Measurements from ENCODE around the gene COL11A1. TPM values are rescaled to one million over a fixed set of nuclear protein-coding genes. Genes with fewer than 3 reads are reported as not detected.

Gene COL11A1
- total RNA-seq, 1 donor from 2014 or later = 810 TPM

DNA sequence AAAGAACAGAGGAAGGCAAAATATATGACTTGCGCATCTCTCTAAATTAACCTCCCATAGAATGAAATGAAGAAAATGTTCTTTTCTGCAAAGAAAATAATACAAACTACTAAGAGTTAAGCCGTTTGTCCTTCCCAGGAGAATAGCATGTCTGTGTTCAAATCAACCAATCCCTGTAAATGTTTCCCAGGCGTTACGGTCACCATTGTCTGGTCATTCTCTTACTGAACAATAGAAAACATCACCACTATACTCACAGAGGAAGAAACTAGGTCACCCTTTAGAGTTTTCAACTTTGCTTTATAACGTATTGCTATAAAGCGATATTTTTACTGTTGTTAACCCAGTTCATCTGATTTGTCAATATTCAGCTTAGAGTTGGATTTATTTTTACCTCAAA, 34.1 kb downstream of the COL11A1 start:
- H3K27ac Mint-ChIP-seq (ENCODE audit: unreplicated experiment) = peak overlapping the region; percentile 10
- H3K9me3 Mint-ChIP-seq (ENCODE audit: unreplicated experiment) = no peaks in the 10 kb centered on the region
- no peaks in the 10 kb centered on the region for H3K79me2 ChIP-seq (ENCODE audit: insufficient read depth, low read length)
- H3K4me1 Mint-ChIP-seq (ENCODE audit: low read depth, unreplicated experiment) = peaks cover 35% of the 10 kb centered on the region
- H3K4me1 ChIP-seq (ENCODE audit: insufficient read depth, low read length) = no peaks in the 10 kb centered on the region
- DNase-seq (ENCODE audit: low read depth) (no peak), FAIRE-seq (no peak)
- H3K9ac ChIP-seq (ENCODE audit: low read length) = no peak overlapping the region
- H3K9me3 ChIP-seq (ENCODE audit: insufficient read depth, low read depth, low read length) = no peaks in the 10 kb centered on the region
- H3K4me3 ChIP-seq (ENCODE audit: insufficient read depth, low read depth, low read length) = no peak overlapping the region
- TF ChIP-seq EZH2 (IDR thresholded peaks at IDR 0.05; ENCODE audit: insufficient read depth, low read length) = no peak
- TF ChIP-seq, protein P1, sequence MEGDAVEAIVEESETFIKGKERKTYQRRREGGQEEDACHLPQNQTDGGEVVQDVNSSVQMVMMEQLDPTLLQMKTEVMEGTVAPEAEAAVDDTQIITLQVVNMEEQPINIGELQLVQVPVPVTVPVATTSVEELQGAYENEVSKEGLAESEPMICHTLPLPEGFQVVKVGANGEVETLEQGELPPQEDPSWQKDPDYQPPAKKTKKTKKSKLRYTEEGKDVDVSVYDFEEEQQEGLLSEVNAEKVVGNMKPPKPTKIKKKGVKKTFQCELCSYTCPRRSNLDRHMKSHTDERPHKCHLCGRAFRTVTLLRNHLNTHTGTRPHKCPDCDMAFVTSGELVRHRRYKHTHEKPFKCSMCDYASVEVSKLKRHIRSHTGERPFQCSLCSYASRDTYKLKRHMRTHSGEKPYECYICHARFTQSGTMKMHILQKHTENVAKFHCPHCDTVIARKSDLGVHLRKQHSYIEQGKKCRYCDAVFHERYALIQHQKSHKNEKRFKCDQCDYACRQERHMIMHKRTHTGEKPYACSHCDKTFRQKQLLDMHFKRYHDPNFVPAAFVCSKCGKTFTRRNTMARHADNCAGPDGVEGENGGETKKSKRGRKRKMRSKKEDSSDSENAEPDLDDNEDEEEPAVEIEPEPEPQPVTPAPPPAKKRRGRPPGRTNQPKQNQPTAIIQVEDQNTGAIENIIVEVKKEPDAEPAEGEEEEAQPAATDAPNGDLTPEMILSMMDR (IDR thresholded peaks at IDR 0.05; ENCODE audit: insufficient read depth, low read depth, low read length) = no peak
- H3K36me3 ChIP-seq (ENCODE audit: insufficient read depth, low read length) = peaks cover 4% of the 10 kb centered on the region
- peak overlapping the region; percentile 27 for H3K4me3 Mint-ChIP-seq (ENCODE audit: unreplicated experiment)
- H3K36me3 Mint-ChIP-seq (ENCODE audit: low read depth, unreplicated experiment) = peaks cover 17% of the 10 kb centered on the region
- H3K4me2 ChIP-seq (ENCODE audit: low read length) = no peak overlapping the region
- H3K27me3 ChIP-seq (ENCODE audit: insufficient read depth, low read length) = no peaks in the 10 kb centered on the region
- no peaks in the 10 kb centered on the region for H3K27me3 Mint-ChIP-seq (ENCODE audit: low read depth, unreplicated experiment)
- no peak overlapping the region for H3K27ac ChIP-seq (ENCODE audit: low read depth, low read length)
- no peaks in the 10 kb centered on the region for H4K20me1 ChIP-seq (ENCODE audit: insufficient read depth, low read length)
- H2AFZ ChIP-seq (ENCODE audit: low read depth, low read length) = no peak overlapping the region

- no peak overlapping the region for H3K27ac Mint-ChIP-seq (ENCODE audit: unreplicated experiment)
- peaks cover 1% of the 10 kb centered on the region for H3K36me3 ChIP-seq (ENCODE audit: insufficient read depth, low read length)
- H3K4me1 Mint-ChIP-seq (ENCODE audit: low read depth, unreplicated experiment) = peaks cover 8% of the 10 kb centered on the region
- no peak overlapping the region for H3K27ac ChIP-seq (ENCODE audit: low read depth, low read length)
- no peaks in the 10 kb centered on the region for H3K9me3 ChIP-seq (ENCODE audit: insufficient read depth, low read depth, low read length)
- no peak for TF ChIP-seq EZH2 (IDR thresholded peaks at IDR 0.05; ENCODE audit: insufficient read depth, low read length)
- TF ChIP-seq, protein P1 (IDR thresholded peaks at IDR 0.05; ENCODE audit: insufficient read depth, low read depth, low read length) = no peak
- peaks cover 2% of the 10 kb centered on the region for H3K36me3 Mint-ChIP-seq (ENCODE audit: low read depth, unreplicated experiment)
- no peak overlapping the region for H3K4me3 ChIP-seq (ENCODE audit: insufficient read depth, low read depth, low read length)
- no peaks in the 10 kb centered on the region for H3K27me3 ChIP-seq (ENCODE audit: insufficient read depth, low read length)
- H3K4me2 ChIP-seq (ENCODE audit: low read length) = no peak overlapping the region
- no peaks in the 10 kb centered on the region for H3K9me3 Mint-ChIP-seq (ENCODE audit: unreplicated experiment)
- FAIRE-seq (no peak), DNase-seq (ENCODE audit: low read depth) (no peak)
- no peaks in the 10 kb centered on the region for H3K79me2 ChIP-seq (ENCODE audit: insufficient read depth, low read length)
- no peaks in the 10 kb centered on the region for H3K4me1 ChIP-seq (ENCODE audit: insufficient read depth, low read length)
- H4K20me1 ChIP-seq (ENCODE audit: insufficient read depth, low read length) = no peaks in the 10 kb centered on the region
- H2AFZ ChIP-seq (ENCODE audit: low read depth, low read length) = no peak overlapping the region
- no peak overlapping the region for H3K4me3 Mint-ChIP-seq (ENCODE audit: unreplicated experiment)
- H3K9ac ChIP-seq (ENCODE audit: low read length) = no peak overlapping the region
- no peaks in the 10 kb centered on the region for H3K27me3 Mint-ChIP-seq (ENCODE audit: low read depth, unreplicated experiment)
Measured at GRCh38 chr1:103069201-103069600, 39.1 kb downstream of the COL11A1 start.

- no peaks in the 10 kb centered on the region for H4K20me1 ChIP-seq (ENCODE audit: insufficient read depth, low read length)
- no peak overlapping the region for H3K9ac ChIP-seq (ENCODE audit: low read length)
- no peaks in the 10 kb centered on the region for H3K79me2 ChIP-seq (ENCODE audit: insufficient read depth, low read length)
- no peaks in the 10 kb centered on the region for H3K36me3 ChIP-seq (ENCODE audit: insufficient read depth, low read length)
- H3K4me1 ChIP-seq (ENCODE audit: insufficient read depth, low read length) = no peaks in the 10 kb centered on the region
- Mint-ChIP-seq H3K27ac (ENCODE audit: unreplicated experiment) (no peak overlapping the region), H3K4me1 (ENCODE audit: low read depth, unreplicated experiment) (peaks cover 7% of the 10 kb centered on the region), H3K4me3 (ENCODE audit: unreplicated experiment) (no peak overlapping the region), H3K27me3 (ENCODE audit: low read depth, unreplicated experiment) (no peaks in the 10 kb centered on the region), H3K36me3 (ENCODE audit: low read depth, unreplicated experiment) (peaks cover 14% of the 10 kb centered on the region), H3K9me3 (ENCODE audit: unreplicated experiment) (no peaks in the 10 kb centered on the region)
- H2AFZ ChIP-seq (ENCODE audit: low read depth, low read length) = no peak overlapping the region
- no peak overlapping the region for H3K4me2 ChIP-seq (ENCODE audit: low read length)
- H3K27me3 ChIP-seq (ENCODE audit: insufficient read depth, low read length) = no peaks in the 10 kb centered on the region
- no peak for TF ChIP-seq EZH2 (IDR thresholded peaks at IDR 0.05; ENCODE audit: insufficient read depth, low read length)
- H3K9me3 ChIP-seq (ENCODE audit: insufficient read depth, low read depth, low read length) = no peaks in the 10 kb centered on the region
- no peak overlapping the region for H3K27ac ChIP-seq (ENCODE audit: low read depth, low read length)
- no peak for FAIRE-seq
- no peak for DNase-seq (ENCODE audit: low read depth)
- no peak overlapping the region for H3K4me3 ChIP-seq (ENCODE audit: insufficient read depth, low read depth, low read length)
Measured at GRCh38 chr1:103063921-103064320, 44.4 kb downstream of the COL11A1 start.

Data from astrocyte (in vitro differentiated cells and primary cell).